HepG2 (cell line): Measurements from ENCODE around the gene ZMIZ2. TPM values are rescaled to one million over a fixed set of nuclear protein-coding genes. Genes with fewer than 3 reads are reported as not detected.

ENCODE experiments used
- ARHGAP35 ChIP-seq: sonication (generic); formaldehyde crosslinking; IDR thresholded peaks from 2 replicates; pipeline ENCODE4 v1.9.0; 2022; ENCODE audit warnings: mild to moderate bottlenecking, inconsistent platforms, moderate library complexity, missing genetic modification reagents, borderline replicate concordance
- CREB1 ChIP-seq, 2 experiments: fragments of 450-650 bp in 1 of 2; IDR thresholded peaks; 2 replicates each; pipeline ENCODE4 v1.6.1; 2016 to 2017; ENCODE audit warnings: control low read depth in 1 of 2, mild to moderate bottlenecking in 1 of 2, missing compliant biosample characterization in 1 of 2, missing genetic modification characterization in 1 of 2
- MTF1 ChIP-seq: sonication (generic); formaldehyde crosslinking; IDR thresholded peaks from 2 replicates; pipeline ENCODE4 v1.5.0; 2020; ENCODE audit warnings: missing genetic modification reagents
- ZBTB7B ChIP-seq: sonication (generic); formaldehyde crosslinking; IDR thresholded peaks from 2 replicates; pipeline ENCODE4 v1.4.0; 2020; ENCODE audit warnings: missing genetic modification reagents
- ZNF329 ChIP-seq: sonication (generic); formaldehyde crosslinking; IDR thresholded peaks from 2 replicates; pipeline ENCODE4 v1.9.0; 2021; ENCODE audit warnings: low read depth, mild to moderate bottlenecking, missing genetic modification reagents
- ZNF550 ChIP-seq: sonication (generic); formaldehyde crosslinking; IDR thresholded peaks from 2 replicates; pipeline ENCODE4 v1.4.0; 2020; ENCODE audit warnings: mild to moderate bottlenecking, missing genetic modification reagents, borderline replicate concordance
- ZNF777 ChIP-seq: sonication (generic); formaldehyde crosslinking; IDR thresholded peaks from 2 replicates; pipeline ENCODE4 v1.4.0; 2020; ENCODE audit warnings: missing genetic modification reagents
- ZSCAN22 ChIP-seq: sonication (generic); formaldehyde crosslinking; IDR thresholded peaks from 2 replicates; pipeline ENCODE4 v1.4.0; 2020; ENCODE audit warnings: mild to moderate bottlenecking, missing genetic modification reagents
- polyA plus RNA-seq, 8 experiments: library from polyadenylated mRNA; depleted of rRNA in 3 of 8; stranded (reverse) in 7 of 8; unstranded in 1 of 8; fragments of >200 nt; fragmentation: Illumina TruSeq in 4 of 8; extraction: Trizol in 4 of 8; gene quantifications; 2 replicates each; pipeline versions ENCODE4 v1.2.1 to v1.2.3, GENCODE V29; 2011 to 2016; ENCODE audit warnings: low read depth in 4 of 8, missing spikeins in 1 of 8, mixed read lengths in 1 of 8; ENCODE audit not compliant: insufficient read depth in 1 of 8
- total RNA-seq, 5 experiments: library from RNA; depleted of rRNA; stranded (reverse); fragments of >200 nt; fragmentation: Illumina TruSeq; extraction: Trizol; gene quantifications; 2 replicates each; pipeline ENCODE4 v1.2.3, GENCODE V29; 2016; ENCODE audit warnings: low read depth in 1 of 5
- TF ChIP-seq, protein P1 (sequence below): sonication (generic); formaldehyde crosslinking; IDR thresholded peaks from 2 replicates; pipeline ENCODE4 v1.9.0; 2021; ENCODE audit warnings: missing genetic modification reagents, borderline replicate concordance
- TF ChIP-seq, protein P2 (sequence below): sonication (generic); formaldehyde crosslinking; IDR thresholded peaks from 2 replicates; pipeline ENCODE4 v1.9.0; 2022; ENCODE audit warnings: missing genetic modification reagents, mild to moderate bottlenecking, borderline replicate concordance
- TF ChIP-seq, protein P3 (sequence below): sonication (generic); formaldehyde crosslinking; IDR thresholded peaks from 2 replicates; pipeline ENCODE4 v1.5.1; 2020; ENCODE audit warnings: missing genetic modification reagents, mild to moderate bottlenecking, borderline replicate concordance
- TF ChIP-seq, protein P4 (sequence below): IDR thresholded peaks from 2 replicates; pipeline ENCODE4 v1.6.1; 2016; ENCODE audit warnings: missing biosample characterization, missing genetic modification reagents, low read depth
- TF ChIP-seq, protein P5 (sequence below): sonication (generic); formaldehyde crosslinking; IDR thresholded peaks from 2 replicates; pipeline ENCODE4 v1.4.0; 2020; ENCODE audit warnings: missing genetic modification reagents
- TF ChIP-seq, protein P6 (sequence below), 2 experiments: sonication (generic) in 1 of 2; formaldehyde crosslinking in 1 of 2; IDR thresholded peaks; 2 replicates each; pipeline versions ENCODE4 v1.4.0 to v1.6.1; 2016 to 2020; ENCODE audit warnings: borderline replicate concordance in 1 of 2, low read depth in 1 of 2, mild to moderate bottlenecking in 1 of 2, missing genetic modification reagents in 1 of 2

Gene ZMIZ2
- total and polyA plus RNA-seq, 2 of the 13 experiments (the other 11 are each of a cell fraction or from before 2014, with no cell fraction given), result 4.9 to 7.9 TPM

DNA sequence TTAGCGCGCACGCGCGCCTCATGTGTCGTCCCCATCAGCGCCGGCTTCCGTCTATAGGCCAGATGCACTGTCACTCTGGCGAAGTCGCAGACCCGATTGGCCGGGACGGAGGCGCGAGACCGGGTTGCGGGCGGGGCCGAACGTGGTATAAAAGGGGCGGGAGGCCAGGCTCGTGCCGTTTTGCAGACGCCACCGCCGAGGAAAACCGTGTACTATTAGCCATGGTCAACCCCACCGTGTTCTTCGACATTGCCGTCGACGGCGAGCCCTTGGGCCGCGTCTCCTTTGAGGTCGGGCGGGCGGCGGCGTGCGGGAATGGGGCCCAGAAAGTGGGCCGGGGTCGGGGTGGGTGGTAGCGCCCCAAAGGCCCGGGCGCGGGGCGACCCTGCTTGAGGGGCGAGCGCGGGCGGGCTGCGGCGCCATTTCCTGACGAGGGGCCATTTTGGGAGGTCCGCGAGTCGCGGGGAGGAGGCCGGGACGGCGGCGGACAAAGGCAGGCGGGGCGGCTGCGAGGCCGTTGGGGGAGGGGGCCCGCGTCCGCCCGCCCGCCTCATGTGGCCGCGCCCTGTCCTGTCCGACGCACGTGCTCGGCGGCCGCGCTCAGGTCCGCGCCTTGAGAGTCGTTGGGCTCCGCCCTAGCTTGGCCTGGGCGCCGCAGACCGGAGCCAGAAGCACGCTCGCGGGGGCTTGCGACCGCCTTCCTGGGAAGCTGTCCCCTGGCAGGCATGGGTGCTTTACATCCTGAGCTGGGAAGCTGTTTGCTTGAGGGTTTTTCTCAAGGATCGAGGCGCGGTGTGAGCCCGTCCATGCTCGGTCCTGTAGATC lies 48.1 kb downstream of the ZMIZ2 start, which contains the start of gene PPIA (continued):
- TF ChIP-seq ZSCAN22 (CRISPR knock-in tag) (0 out of 2 replicates have a peak, but pooled peaks have one; percentile 28), ZNF329 (CRISPR knock-in tag) (no peak; the same call in none of the 2 replicates), CREB1 (IDR thresholded peaks at IDR 0.05) (peak; percentile 86), CREB1 (CRISPR knock-in tag; IDR thresholded peaks at IDR 0.05) (no peak), ARHGAP35 (CRISPR knock-in tag) (no peak), ZNF550 (CRISPR knock-in tag) (no peak; the same call in 1 of the 2 replicates), ZBTB7B (CRISPR knock-in tag) (no peak), MTF1 (CRISPR knock-in tag) (peak; percentile 59), ZNF777 (CRISPR knock-in tag) (peak; percentile 59; the same call in 1 of the 2 replicates)
- TF ChIP-seq, protein P1, sequence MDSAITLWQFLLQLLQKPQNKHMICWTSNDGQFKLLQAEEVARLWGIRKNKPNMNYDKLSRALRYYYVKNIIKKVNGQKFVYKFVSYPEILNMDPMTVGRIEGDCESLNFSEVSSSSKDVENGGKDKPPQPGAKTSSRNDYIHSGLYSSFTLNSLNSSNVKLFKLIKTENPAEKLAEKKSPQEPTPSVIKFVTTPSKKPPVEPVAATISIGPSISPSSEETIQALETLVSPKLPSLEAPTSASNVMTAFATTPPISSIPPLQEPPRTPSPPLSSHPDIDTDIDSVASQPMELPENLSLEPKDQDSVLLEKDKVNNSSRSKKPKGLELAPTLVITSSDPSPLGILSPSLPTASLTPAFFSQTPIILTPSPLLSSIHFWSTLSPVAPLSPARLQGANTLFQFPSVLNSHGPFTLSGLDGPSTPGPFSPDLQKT (CRISPR knock-in tag), result peak; percentile 73; the same call in 1 of the 2 replicates
- TF ChIP-seq, protein P2, sequence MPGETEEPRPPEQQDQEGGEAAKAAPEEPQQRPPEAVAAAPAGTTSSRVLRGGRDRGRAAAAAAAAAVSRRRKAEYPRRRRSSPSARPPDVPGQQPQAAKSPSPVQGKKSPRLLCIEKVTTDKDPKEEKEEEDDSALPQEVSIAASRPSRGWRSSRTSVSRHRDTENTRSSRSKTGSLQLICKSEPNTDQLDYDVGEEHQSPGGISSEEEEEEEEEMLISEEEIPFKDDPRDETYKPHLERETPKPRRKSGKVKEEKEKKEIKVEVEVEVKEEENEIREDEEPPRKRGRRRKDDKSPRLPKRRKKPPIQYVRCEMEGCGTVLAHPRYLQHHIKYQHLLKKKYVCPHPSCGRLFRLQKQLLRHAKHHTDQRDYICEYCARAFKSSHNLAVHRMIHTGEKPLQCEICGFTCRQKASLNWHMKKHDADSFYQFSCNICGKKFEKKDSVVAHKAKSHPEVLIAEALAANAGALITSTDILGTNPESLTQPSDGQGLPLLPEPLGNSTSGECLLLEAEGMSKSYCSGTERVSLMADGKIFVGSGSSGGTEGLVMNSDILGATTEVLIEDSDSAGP (CRISPR knock-in tag), result peak; percentile 60; the same call in 1 of the 2 replicates
- TF ChIP-seq, protein P3, sequence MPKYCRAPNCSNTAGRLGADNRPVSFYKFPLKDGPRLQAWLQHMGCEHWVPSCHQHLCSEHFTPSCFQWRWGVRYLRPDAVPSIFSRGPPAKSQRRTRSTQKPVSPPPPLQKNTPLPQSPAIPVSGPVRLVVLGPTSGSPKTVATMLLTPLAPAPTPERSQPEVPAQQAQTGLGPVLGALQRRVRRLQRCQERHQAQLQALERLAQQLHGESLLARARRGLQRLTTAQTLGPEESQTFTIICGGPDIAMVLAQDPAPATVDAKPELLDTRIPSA (CRISPR knock-in tag), result no peak
- TF ChIP-seq, protein P4, sequence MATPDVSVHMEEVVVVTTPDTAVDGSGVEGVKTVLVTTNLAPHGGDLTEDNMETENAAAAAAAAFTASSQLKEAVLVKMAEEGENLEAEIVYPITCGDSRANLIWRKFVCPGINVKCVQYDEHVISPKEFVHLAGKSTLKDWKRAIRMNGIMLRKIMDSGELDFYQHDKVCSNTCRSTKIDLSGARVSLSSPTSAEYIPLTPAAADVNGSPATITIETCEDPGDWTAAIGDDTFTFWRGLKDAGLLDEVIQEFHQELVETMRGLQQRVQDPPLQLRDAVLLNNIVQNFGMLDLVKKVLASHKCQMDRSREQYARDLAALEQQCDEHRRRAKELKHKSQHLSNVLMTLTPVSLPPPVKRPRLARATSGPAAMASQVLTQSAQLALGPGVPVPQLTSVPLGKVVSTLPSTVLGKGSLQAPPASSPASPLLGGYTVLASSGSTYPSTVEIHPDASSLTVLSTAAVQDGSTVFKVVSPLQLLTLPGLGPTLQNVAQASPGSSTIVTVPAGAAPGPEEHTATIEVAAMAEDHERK (CRISPR knock-in tag), result no peak
- TF ChIP-seq, protein P5, sequence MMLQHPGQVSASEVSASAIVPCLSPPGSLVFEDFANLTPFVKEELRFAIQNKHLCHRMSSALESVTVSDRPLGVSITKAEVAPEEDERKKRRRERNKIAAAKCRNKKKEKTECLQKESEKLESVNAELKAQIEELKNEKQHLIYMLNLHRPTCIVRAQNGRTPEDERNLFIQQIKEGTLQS (CRISPR knock-in tag), result peak; percentile 57; the same call in 1 of the 2 replicates
- TF ChIP-seq, protein P6, sequence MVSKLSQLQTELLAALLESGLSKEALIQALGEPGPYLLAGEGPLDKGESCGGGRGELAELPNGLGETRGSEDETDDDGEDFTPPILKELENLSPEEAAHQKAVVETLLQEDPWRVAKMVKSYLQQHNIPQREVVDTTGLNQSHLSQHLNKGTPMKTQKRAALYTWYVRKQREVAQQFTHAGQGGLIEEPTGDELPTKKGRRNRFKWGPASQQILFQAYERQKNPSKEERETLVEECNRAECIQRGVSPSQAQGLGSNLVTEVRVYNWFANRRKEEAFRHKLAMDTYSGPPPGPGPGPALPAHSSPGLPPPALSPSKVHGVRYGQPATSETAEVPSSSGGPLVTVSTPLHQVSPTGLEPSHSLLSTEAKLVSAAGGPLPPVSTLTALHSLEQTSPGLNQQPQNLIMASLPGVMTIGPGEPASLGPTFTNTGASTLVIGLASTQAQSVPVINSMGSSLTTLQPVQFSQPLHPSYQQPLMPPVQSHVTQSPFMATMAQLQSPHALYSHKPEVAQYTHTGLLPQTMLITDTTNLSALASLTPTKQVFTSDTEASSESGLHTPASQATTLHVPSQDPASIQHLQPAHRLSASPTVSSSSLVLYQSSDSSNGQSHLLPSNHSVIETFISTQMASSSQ (IDR thresholded peaks at IDR 0.05; ENCODE audit: low read depth), result no peak
- TF ChIP-seq, protein P6 (CRISPR knock-in tag; IDR thresholded peaks at IDR 0.05; ENCODE audit: borderline replicate concordance), result peak; percentile 67
